H1 (cell line): Measurements from ENCODE around the gene RIF1. TPM values are rescaled to one million over a fixed set of nuclear protein-coding genes. Genes with fewer than 3 reads are reported as not detected.

Experiments
- CHD7 ChIP-seq: fragments of 300-600 bp; sonication (generic); IDR thresholded peaks from 2 replicates; pipeline ENCODE4 v1.7.1; 2012; ENCODE audit warnings: low read length, moderate library complexity, mild to moderate bottlenecking, inconsistent platforms; ENCODE audit not compliant: insufficient replicate concordance
- polyA plus RNA-seq, 7 experiments: library from polyadenylated mRNA; depleted of rRNA in 3 of 7; stranded (reverse) in 5 of 7; unstranded in 2 of 7; fragments of >200 nt in 5 of 7; fragments of 200-250 nt in 2 of 7; gene quantifications; 1 replicate in 5 of 7; 2 replicates in 1 of 7; 4 replicates in 1 of 7; pipeline versions ENCODE4 v1.2.1 to v1.2.3, GENCODE V29; 2011 to 2013; ENCODE audit warnings: missing spikeins in 2 of 7, mixed read lengths in 2 of 7
- total RNA-seq: library from RNA; stranded (reverse); fragmentation: NEBNext Ultra II Directional; extraction: Animal tissue kit (Norgen Biotek cat#: 25700); gene quantifications from 2 replicates; pipeline ENCODE4 v1.2.1, GENCODE V29; 2021

The RIF1 gene
- total and polyA plus RNA-seq, 2 of the 8 experiments (the other 6 are each of a cell fraction or from before 2014, with no cell fraction given), result 9.5 to 104 TPM

GRCh38 chr2:151395509-151396374 lies 14.0 kb upstream of the RIF1 start (continued):
- TF ChIP-seq CHD7, result no peak
